PC-9 (cell line): ENCODE data around the gene TRANK1.

Experiments used
- EZH2 ChIP-seq: fragments of 200-600 bp; sonication (generic); IDR thresholded peaks from 2 replicates; pipeline ENCODE4 v1.8.0; 2017; ENCODE audit warnings: antibody characterized with exemption, low read depth
- TF ChIP-seq, protein P1 (sequence below): fragments of 200-600 bp; sonication (generic); conservative IDR thresholded peaks from 2 replicates; pipeline ENCODE4 v1.6.1; 2017; ENCODE audit warnings: mixed run types, antibody characterized with exemption, mild to moderate bottlenecking, moderate library complexity

DNA sequence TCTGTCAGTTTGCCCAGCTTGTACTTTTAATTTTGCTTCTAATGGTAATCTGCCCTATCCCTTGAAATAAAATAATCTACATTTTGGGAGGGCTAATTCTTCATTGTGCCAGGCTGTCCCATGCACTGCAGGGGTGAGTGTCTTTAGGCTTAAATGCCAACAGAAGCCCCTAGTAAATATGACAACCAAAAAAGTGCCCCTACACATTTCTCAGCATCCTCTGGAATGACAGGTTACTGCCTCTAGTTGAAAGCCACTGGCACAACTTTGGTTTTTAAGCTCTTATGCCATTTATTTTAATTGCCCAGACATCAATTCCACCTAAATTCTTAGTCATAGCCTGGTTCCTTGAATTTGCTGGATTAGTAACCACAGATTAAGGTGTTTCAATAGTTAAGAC is 44.7 kb upstream of the TRANK1 start:
- TF ChIP-seq, protein P1, sequence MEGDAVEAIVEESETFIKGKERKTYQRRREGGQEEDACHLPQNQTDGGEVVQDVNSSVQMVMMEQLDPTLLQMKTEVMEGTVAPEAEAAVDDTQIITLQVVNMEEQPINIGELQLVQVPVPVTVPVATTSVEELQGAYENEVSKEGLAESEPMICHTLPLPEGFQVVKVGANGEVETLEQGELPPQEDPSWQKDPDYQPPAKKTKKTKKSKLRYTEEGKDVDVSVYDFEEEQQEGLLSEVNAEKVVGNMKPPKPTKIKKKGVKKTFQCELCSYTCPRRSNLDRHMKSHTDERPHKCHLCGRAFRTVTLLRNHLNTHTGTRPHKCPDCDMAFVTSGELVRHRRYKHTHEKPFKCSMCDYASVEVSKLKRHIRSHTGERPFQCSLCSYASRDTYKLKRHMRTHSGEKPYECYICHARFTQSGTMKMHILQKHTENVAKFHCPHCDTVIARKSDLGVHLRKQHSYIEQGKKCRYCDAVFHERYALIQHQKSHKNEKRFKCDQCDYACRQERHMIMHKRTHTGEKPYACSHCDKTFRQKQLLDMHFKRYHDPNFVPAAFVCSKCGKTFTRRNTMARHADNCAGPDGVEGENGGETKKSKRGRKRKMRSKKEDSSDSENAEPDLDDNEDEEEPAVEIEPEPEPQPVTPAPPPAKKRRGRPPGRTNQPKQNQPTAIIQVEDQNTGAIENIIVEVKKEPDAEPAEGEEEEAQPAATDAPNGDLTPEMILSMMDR, result no peak
- TF ChIP-seq EZH2, result no peak
